Fibroblast of skin of abdomen (primary cell): ENCODE data around the gene TEX10. TPM values are rescaled to one million over a fixed set of nuclear protein-coding genes. Genes with fewer than 3 reads are reported as not detected.
"Not testable (repeated sequence)": the region's sequence is repeated elsewhere in the genome, so short reads cannot be mapped to it uniquely, and the experiment has no call there.

Source experiments
- DNase-seq: peaks from one replicate; pipeline ENCODE4 v3.0.0-alpha.2; 2013
- polyA plus RNA-seq, 2 experiments: library from polyadenylated mRNA; unstranded; fragments of 120-200 nt; gene quantifications; one replicate each; pipeline ENCODE4 v1.2.1, GENCODE V29; 2013; ENCODE audit not compliant: insufficient read length in 2 of 2

TEX10 gene
- polyA plus RNA-seq (2013, experiment 1 of 2; ENCODE audit: insufficient read length) = 23.1 TPM
- 22.9 TPM for polyA plus RNA-seq (2013, experiment 2 of 2; ENCODE audit: insufficient read length)

DNA sequence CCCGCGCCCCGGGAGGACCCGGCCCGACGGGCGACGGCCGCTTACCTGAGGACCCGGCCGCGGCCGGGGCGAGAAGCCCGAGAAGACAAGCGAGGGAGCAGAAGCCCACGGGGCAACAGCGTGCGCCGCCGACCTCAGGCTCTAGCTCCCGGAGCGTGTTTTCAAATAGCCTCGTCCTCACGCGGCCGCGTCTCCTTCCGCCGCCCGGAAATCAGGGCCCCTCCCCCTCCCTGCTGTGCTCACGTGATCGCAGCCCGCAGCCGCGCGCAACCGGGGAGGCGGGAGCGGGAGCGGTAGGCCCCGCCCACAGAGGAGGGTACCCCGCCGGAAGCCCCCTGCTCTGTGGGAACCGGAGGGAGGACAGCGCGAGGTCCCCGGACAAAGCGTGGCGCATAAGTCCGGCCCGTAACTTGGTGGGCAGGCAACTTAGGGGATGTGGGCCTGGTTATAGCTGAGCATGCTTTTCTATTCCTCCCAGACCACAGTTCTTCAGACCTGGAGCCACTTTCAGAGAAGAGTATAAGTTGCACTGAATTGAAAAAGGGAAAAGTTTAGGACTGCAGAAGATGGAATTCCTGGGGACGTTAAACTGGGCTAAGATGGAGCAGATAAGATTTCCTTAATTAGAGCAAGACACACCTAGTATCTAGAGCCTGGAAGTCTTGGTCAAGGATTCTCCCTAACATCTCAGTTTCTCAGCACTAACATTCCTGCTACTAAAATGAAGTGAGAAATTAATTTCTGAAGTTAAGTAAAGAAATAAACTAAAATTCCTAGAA lies at the start of gene TEX10:
Gene TEX10 (minus strand): TSS at position 216 of the 779 bp plus-strand sequence. CDS start 3,579 bp downstream, outside the sequence.
- peak; percentile 88 for DNase-seq

DNA sequence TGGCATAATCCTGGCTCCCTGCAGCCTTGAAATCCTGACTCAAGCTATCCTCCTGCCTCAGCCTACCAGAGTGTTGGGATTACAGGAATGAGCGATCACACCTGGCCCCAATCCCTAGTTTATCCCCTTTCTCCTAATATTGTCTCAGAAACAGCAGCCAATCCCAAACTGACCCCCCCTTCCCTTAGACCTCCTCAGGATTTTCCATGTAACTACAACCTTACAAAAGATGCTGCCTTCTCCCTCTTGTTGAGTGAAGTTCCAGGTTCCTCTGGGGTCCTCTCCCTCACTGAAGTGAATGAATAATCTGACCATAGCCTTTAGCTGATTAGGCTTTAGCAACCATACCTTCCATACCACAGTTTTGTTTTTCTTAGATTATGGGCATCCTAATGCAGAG lies 48.3 kb upstream of the TEX10 start:
- no peak for DNase-seq

DNA sequence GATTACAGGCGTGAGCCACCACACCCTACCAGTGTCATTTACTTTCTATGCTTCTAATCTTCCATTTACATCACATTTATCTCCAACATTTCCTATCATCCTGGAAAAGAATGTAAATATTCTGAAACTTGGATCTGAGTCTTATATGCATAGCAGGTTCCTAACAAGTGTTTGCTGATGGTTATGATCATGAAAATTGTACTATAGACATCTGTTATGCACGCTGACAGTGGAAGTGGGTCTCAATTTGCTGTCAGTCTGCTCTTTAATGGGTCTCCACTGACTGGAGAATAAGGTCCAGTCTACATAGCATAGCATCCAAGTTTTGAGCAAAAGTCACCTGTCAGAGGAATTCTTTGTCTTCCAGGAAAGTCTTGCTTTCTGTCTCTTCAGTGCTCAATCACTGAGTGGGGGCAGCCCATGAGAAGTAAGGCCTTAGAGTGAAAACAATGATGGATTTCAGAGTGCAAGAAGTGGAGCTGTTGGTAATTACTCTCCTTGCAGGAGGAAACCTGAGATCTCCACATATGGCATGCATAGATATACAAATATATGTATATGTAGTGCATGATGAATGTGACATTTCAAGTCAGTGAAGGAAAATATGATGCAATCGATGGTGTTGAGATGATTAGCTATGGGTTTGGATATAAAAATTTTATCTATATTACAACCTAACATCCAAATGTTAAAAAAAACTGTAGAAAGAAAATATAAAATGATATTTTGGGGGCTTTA lies 45.0 kb upstream of the TEX10 start:
- peak; percentile 14 for DNase-seq

DNA sequence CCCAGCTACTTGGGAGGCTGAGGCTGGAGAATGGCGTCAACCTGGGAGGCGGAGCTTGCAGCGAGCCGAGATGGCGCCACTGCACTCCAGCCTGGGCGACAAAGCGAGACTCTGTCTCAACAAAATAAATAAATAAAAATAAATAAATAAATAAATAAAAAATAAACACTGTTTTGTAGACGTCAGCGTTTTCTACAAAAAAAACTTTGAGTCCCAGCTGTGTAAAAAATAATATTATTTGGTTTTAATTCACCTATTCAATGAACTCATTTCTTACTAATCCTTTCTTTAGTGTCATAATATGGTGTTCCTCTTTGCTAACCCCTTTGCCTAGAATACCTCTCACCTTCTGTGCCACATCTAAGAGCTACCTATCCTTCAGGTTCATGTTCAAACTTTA lies 44.0 kb upstream of the TEX10 start:
- DNase-seq = no peak

DNA sequence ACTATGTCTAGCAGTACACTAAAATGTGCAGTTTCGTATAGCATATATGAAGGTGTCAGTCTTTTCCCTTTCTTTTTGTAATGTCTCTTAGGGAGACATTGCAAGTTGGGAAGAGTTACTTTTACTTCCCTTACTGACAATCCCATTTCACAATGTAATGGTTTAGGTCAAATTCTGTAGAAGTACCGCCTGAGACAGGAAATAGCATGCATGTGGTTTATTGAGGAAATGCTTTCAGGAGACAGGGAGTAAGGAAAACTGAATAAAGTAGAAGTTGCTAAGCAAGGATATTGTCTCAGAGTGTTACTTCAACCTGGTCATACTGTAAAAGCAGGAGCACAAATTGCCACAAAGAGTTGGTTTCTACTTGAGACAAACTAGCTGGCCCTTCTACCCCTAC lies 42.1 kb upstream of the TEX10 start:
- DNase-seq = peak; percentile 42

DNA sequence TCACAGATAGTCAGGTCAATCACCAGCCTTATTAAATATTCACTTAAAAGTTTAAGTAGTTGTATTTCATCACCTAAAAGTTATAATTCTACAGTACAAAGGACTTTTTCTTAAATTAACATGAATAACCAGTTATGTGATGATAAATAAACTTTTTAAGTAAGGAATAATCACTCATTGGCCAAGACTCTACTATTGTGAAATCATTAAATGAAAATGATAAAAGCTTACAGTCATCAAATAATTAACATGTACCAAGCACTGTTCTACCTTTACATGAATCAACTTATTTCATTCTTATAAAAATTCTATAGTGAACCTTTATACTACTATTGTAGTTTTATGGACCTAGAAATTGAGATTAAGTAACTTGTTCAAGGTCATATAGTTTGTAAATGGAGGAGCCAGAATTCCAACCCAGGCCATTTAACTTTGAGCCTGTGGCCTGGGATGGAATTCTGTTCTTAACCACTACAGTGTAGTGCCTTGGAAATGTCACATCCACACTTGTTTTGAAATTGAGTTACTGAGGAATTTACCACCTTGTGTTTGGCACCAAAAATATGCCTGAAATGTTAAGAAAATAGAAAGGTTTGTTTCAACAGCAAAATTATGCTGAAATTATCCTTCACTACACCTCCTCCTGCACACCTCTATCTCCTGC lies 41.4 kb upstream of the TEX10 start:
- peak; percentile 18 for DNase-seq

DNA sequence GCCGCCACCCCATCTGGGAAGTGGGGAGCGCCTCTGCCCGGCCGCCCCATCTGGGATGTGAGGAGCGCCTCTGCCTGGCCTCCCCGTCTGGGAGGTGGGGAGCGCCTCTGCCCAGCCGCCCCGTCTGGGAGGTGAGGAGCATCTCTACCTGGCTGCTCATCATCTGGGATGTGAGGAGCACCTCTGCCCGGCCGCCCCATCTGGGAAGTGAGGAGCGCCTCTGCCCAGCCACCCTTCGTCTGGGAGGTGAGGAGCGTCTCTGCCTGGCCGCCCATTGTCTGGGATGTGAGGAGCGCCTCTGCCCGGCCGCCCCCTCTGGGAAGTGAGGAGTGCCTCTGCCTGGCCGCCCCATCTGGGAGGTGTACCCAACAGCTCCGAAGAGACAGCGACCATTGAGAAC lies 40.2 kb upstream of the TEX10 start:
- not testable (repeated sequence) for DNase-seq

DNA sequence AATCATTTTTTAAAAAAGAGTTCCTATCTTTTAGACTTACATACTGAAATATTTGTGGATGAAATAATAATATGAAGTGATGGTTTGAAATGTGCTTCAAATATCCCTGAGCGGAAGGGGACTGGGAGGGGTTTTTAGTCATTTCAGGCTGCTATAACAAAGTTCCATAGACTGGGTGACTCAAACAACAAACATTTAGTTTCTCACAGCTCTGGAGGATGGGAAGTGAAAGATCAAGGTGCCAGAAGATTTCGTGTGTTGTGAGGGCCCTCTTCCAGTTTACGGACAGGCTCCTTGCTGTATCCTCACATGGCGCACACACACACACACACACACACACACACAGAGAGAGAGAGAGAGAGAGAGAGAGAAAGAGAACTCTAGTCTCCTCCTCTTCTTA lies 27.1 kb upstream of the TEX10 start:
- peak; percentile 90 for DNase-seq

DNA sequence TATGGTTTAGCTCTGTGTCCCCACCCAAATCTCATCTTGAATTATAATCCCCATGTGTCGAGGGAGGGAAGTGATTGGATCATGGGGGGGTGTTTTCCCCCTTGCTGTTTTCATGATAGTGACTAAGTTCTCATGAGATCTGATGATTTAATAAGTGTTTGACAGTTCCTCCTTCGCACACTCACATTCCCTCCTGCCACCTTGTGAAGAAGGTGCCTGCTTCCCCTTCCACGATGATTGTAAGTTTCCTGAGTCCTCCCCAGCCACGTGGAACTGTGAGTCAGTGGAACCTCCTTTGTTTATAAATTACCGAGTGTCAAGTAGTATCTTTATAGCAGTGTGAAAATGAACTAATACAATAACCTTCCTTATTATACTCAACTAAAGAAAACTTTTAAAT lies 24.3 kb upstream of the TEX10 start:
- no peak for DNase-seq

DNA sequence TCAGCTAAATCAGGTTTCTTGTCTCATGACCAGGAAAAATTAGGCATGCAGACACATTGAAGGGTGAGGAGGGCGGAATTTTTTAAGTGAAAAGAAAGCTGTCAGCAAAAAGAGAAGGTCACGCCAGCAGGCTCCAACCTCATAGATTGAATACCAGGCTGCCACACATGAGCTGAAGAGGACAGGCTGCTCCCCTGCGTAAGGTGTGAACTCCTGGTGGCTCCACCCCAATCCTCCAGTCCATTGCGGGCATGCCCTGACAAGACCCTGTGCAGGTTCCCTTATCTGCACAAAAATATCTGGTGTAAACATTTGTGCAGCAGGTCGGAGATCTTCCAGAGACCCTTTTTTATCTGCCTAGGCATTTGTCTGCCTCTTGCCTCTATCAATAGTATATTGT lies 22.9 kb upstream of the TEX10 start:
- no peak for DNase-seq

DNA sequence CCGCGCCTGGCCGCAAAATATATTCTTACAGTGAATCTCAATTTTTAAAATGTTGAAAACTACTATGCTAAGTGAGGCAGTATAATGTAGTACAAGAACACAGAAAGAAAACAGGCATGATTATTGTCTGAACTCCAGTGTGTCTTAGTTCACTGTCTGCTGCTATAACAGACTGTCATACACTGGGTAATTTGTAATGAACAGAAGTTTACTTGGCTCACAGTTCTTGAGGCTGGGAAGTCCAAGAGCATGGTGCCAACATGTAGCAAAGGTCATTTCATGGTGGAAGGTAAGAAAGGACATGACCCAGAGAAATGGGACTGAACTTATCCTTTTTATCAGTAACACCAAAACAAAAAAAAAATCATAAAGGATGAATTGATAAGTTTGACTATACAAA lies 19.9 kb upstream of the TEX10 start:
- DNase-seq = no peak

DNA sequence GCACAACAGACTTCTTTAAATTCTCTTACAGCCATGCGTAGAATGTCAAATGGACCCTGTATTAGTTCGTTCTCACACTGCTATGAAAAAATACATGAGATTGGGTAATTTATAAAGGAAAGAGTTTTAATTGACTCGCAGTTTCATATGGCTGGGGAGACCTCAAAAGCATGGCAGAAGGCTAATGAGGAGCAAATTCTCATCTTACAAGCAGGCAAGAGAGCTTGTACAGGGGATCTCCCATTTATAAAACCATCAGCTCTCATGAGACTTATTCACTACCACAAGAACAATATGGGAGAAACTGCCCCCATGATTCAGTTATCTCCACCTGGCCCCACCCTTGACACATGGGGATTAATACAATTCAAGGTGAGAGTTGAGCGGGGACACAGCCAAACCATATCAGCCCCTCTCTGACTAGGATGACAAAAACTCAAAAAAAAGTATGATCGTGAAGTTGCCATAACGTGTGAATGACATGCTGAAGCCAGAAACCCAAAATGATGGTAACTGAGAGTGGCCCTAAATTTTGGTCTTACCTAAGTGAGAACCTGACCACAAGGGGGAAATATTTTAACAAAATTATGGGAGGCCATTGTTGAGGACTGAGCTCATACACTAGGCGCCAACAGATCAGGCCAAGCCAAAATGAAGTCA lies 17.5 kb upstream of the TEX10 start:
- DNase-seq = no peak

DNA sequence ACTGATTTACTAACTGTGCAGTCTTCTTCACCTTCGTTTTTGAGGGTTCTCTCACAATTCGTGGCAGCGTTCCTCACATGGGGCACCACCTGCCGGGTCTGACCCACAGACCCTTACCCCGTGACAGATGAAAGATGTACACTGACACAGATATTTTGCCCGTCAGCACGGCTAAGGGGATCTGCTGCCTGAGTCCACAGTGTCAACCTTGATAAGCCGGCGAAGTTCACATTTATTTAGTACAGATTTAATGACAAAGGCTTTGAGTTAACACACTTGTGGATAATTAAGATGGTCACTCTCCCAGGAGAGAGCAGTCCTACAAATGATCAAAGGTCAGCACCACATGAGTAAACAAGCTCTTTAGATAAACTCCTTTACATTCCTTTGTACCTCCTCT lies 15.9 kb upstream of the TEX10 start:
- no peak for DNase-seq

DNA sequence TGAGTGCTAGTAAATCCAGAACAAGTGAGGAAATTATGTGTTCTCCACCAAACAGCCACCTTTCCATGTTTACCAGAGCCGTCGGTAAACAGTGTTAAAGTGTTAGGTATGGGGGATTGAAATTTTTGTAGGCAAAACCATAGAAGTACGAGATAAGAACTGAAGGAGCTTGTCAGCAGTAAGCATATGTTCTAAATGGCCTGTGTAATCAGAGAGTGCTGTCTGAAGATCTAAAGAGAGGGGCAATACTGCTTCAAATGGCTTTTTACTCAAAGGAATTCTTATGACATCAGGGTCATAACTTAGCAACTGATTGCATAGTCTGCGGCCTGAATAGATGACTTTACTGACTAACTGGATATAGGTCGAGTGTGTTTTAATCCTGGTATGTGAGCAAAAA lies 13.4 kb upstream of the TEX10 start:
- no peak for DNase-seq

DNA sequence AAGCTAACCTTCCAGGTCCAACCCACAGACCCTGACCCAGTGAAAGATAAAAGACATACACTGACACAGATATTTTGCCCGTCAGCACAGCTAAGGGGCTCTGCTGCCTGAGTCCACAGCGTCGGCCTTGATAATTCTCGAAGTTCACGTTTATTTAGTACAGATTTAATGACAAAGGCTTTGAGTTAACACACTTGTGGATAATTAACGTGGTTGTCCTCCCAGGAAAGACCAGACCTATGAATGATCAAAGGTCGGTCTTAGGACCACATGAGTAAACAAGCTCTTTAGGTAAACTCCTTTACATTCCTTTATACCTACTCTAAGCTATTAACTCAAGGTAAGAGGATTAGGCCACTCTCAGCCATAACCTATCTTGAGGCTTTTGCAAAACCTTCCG lies 11.3 kb upstream of the TEX10 start:
- DNase-seq = no peak

DNA sequence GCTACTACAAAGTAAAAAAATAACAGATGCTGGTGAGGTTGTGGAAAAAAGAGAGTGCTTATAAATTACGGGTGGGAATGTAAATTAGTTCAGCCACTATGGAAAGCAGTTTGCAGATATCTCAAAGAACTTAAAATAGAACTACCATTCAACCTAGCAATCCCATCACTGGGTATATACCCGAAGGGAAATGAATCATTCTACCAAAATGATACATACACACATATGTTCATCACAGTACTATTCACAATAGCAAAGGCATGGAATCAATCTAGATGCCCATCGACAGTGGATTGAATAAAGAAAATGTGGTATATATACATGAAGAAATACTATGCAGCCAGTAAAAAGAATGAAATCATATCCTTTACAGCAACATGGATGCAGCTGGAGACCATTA lies 6.3 kb upstream of the TEX10 start:
- DNase-seq = no peak

DNA sequence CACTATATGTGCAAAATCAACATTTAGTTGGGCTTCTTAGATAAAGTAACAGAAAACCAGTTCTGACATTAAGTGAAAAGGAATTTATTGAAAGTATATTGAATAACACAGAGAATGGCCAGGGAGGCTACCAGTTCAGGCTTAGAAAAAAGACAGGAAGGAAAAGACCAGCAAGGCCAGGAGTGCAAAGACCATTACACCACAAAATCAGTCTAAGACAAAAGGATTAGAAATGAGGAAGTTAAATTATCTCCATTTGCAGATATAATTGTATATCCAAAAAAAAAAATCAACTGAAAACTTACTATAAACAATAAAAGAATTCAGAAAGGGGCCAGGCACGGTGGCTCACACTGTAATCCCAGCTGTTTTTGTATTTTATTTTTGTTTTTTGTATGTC lies 4.8 kb upstream of the TEX10 start:
- no peak for DNase-seq

DNA sequence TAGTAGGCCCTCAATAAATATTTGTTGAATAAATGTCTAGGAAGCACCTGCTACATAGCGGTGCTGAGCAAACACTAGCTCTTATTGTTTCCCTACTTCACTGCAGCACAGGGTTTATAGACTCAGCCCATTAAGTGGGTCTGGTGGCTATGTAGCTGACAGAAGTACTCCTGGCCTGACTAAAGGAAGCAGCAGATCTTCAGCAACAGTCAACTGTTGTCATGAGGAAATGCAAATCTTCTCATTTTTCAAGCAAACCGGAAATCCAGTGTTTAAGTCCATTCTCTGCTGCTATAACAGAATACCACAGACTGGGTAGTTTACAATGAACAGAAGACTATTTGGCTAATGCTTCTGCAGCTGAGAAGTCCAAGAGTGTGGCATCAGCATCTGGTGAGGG lies 2.8 kb upstream of the TEX10 start:
- DNase-seq = no peak

DNA sequence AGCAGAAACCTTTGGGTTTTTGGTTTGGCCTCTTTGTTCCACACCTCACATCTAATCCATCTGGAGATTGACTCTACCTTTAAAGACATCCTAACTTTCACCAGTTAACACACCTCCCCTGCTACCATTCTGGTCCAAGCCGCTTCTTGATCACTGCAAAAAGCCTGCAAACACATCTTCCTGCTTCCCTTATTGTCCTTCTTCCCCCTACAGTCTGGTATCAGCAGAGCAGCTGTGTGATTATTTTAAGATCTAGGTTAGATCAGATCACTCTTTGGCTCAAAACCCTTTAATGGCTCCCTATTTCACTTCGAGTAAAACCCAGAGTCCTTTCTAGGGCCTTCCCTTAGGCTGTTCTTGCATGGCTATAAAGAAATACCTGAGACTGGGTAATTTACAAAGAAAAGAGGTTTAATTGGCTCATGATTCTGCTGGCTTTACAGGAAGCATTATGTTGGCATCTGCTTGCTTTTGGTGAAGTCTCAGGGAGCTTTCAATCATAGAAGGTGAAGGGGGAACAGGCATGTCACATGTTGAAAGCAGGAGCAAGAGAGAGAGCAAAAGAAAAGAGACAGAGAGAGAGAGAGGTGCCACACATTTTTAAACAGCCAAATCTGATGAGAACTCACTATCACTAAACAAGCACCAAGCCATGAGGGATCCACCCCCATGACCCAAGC lies 1.5 kb upstream of the TEX10 start:
- no peak for DNase-seq

DNA sequence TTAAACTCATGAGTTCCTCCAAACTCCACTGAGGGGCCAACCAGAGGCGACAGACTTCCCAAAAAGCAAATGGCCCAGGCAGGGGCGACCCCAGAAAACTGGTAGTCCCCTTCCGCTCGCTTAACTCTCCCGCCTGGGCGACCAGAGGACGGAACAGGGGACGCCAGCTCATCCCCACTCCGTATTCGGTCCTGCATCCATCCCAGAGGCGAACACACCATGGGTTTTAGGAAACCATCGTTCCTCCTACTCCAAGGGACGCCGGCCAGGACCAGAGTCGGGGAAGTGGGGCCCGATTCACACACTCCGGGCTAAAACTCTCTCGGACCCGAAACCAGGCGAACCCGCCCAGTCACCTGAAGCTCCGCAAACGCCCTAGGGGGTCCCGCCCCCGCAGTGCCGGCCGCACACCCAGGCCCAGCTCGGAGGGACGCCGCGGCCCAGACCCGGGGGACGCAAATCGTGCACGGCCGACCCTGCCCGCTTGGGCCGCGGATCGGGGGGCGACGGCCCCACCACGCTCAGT lies 478 bp downstream of the TEX10 start:
- DNase-seq = peak; percentile 16

DNA sequence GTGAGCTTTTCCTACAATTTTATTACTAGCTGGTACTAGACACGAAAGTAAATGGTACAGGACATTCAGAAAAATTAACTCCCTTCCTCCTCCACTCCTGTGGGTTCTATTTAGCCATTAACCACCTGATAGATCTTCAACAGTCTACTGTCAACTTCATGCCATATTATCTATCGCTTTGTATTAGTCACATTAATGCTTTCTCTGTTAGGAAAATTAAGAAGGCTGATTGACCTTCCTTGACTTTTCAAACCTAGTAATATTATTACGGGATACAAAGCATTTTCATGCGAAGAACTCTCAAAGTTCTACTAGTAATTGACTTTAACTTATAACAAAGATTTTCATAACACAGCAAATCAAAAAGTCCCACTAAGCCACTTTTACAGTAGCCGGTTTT lies 1.2 kb downstream of the TEX10 start:
- DNase-seq = no peak

DNA sequence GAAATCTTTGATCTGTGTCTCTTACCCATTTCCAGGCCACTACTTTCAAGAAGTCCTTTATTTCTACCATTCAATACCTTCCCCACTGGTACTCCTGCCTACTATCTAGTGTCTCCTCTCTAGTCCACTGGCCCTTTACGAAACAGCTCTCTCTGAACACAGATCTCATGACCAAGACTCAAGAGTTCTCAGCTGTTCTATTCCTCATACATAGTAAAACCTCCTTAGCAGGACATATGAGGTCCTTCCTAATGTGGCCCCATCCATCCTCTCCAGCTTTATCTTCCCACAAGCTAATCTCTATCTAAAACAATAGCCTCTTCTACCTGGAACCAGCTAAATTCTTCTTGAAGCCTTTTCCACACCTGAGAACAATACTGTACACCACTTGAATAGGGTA lies 2.6 kb downstream of the TEX10 start:
- no peak for DNase-seq
